ENCODE data around the gene TMEFF1.

Gene TMEFF1

GRCh38 chr9:100485196-100485595 is 12.2 kb downstream of the TMEFF1 start:
- H3K4me3 ChIP-seq (ENCODE audit: control insufficient read depth, low read depth, low read length): no peak overlapping the region
- DNase-seq (ENCODE audit: low read depth): no peak
- TF ChIP-seq, protein P1, sequence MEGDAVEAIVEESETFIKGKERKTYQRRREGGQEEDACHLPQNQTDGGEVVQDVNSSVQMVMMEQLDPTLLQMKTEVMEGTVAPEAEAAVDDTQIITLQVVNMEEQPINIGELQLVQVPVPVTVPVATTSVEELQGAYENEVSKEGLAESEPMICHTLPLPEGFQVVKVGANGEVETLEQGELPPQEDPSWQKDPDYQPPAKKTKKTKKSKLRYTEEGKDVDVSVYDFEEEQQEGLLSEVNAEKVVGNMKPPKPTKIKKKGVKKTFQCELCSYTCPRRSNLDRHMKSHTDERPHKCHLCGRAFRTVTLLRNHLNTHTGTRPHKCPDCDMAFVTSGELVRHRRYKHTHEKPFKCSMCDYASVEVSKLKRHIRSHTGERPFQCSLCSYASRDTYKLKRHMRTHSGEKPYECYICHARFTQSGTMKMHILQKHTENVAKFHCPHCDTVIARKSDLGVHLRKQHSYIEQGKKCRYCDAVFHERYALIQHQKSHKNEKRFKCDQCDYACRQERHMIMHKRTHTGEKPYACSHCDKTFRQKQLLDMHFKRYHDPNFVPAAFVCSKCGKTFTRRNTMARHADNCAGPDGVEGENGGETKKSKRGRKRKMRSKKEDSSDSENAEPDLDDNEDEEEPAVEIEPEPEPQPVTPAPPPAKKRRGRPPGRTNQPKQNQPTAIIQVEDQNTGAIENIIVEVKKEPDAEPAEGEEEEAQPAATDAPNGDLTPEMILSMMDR (IDR thresholded peaks at IDR 0.05; ENCODE audit: control insufficient read depth, insufficient read depth, low read depth, low read length, missing control alignments): no peak

DNA sequence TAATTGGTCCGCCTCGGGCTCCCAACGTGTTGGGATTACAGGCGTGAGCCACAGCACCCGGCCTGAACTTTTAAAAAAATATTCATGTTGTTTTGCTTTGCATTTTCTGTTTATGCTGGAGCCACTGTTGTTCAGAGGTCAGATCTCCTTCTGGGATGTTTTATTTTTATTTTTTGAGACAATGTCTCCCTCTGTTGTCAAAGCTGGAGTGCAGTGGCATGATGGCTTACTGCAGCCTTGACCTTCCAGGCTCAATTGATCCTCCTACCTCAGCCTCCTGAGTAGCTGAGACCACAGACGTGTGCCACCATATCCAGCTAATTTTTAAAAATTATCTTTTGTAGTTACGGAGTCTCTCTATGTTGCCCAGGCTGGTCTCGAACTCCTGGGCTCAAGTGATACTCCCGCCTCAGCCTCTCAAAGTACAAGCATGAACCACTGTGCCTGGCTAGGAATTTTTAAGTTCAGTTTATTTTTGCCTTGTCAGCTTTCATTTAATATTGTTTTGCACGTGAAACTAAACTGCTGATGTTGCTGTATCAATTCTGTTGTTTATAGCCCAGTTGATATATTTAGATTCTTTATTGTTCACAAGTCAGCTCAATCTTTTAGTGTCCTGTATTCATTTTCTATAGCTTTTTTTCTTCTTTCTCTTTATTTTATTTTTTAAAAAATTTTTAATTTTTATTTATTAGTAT is 13.7 kb downstream of the TMEFF1 start:
- TF ChIP-seq, protein P1 (IDR thresholded peaks at IDR 0.05; ENCODE audit: control insufficient read depth, insufficient read depth, low read depth, low read length, missing control alignments): no peak
- no peak for DNase-seq (ENCODE audit: low read depth)

GRCh38 chr9:100488177-100488576 is 15.2 kb downstream of the TMEFF1 start:
- TF ChIP-seq, protein P1 (IDR thresholded peaks at IDR 0.05; ENCODE audit: control insufficient read depth, insufficient read depth, low read depth, low read length, missing control alignments): no peak
- no peak overlapping the region for H3K4me3 ChIP-seq (ENCODE audit: control insufficient read depth, low read depth, low read length)
- no peak for DNase-seq (ENCODE audit: low read depth)

More for the DNA sequence above, 13.7 kb downstream of the TMEFF1 start:
- no peak overlapping the region for H3K4me3 ChIP-seq (ENCODE audit: control insufficient read depth, low read depth, low read length)

GRCh38 chr9:100489836-100490235 is 16.9 kb downstream of the TMEFF1 start:
- TF ChIP-seq, protein P1 (IDR thresholded peaks at IDR 0.05; ENCODE audit: control insufficient read depth, insufficient read depth, low read depth, low read length, missing control alignments): no peak
- no peak overlapping the region for H3K4me3 ChIP-seq (ENCODE audit: control insufficient read depth, low read depth, low read length)
- DNase-seq (ENCODE audit: low read depth): no peak

GRCh38 chr9:100492952-100493351 is 20.0 kb downstream of the TMEFF1 start:
- TF ChIP-seq, protein P1 (IDR thresholded peaks at IDR 0.05; ENCODE audit: control insufficient read depth, insufficient read depth, low read depth, low read length, missing control alignments): peak; percentile 64
- no peak overlapping the region for H3K4me3 ChIP-seq (ENCODE audit: control insufficient read depth, low read depth, low read length)
- DNase-seq (ENCODE audit: low read depth): peak; percentile 37

GRCh38 chr9:100498592-100498991 is 25.6 kb downstream of the TMEFF1 start:
- no peak for DNase-seq (ENCODE audit: low read depth)
- TF ChIP-seq, protein P1 (IDR thresholded peaks at IDR 0.05; ENCODE audit: control insufficient read depth, insufficient read depth, low read depth, low read length, missing control alignments): no peak
- no peak overlapping the region for H3K4me3 ChIP-seq (ENCODE audit: control insufficient read depth, low read depth, low read length)
